Fibroblast of skin of scalp (primary cell): ENCODE data around the gene WDR91.

Experiments
- DNase-seq: peaks from one replicate; pipeline ENCODE4 v3.0.0-alpha.2; 2013

Gene WDR91

GRCh38 chr7:135197906-135198655 lies 13.2 kb downstream of the WDR91 start:
- no peak for DNase-seq

DNA sequence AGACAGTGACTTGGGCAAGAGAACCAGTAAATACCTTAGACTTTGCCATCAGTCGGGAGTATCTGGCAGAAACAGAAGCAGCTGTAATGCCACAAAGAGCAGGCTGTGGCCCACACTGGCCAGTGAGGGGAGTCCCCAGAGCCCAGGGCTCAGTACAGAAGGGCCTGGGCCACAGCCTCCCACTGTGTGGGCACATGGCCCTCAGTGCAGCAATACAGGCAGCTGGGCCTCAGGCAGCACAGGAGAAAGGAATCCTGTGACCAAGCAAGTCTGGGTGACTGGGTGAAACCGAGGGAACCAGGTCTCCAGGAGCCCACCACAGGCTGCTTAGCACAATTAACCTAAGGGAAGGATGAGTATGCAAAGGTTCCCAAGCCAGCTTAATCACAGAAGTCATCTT lies 14.0 kb downstream of the WDR91 start:
- DNase-seq = no peak

GRCh38 chr7:135195968-135196629 lies 15.2 kb downstream of the WDR91 start:
- no peak for DNase-seq

DNA sequence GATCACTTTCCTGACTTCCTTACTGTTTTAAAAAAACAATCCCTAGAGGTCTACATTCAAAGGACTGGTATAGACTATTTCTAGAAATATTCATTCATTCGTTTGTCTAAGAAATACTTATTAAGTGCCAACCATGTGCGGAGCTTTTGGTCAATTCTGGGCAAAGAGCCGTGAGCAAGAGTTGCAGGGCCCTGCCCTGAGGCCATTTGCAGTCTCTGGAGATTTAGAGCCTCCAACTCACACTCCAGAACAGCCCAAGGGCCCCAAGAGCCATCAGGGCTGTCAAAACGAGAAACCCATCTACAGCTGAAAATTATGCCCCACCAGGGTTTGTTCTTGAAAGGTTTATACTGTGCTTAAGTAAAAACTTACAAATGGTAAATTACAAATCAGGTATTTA lies 16.2 kb downstream of the WDR91 start:
- no peak for DNase-seq

DNA sequence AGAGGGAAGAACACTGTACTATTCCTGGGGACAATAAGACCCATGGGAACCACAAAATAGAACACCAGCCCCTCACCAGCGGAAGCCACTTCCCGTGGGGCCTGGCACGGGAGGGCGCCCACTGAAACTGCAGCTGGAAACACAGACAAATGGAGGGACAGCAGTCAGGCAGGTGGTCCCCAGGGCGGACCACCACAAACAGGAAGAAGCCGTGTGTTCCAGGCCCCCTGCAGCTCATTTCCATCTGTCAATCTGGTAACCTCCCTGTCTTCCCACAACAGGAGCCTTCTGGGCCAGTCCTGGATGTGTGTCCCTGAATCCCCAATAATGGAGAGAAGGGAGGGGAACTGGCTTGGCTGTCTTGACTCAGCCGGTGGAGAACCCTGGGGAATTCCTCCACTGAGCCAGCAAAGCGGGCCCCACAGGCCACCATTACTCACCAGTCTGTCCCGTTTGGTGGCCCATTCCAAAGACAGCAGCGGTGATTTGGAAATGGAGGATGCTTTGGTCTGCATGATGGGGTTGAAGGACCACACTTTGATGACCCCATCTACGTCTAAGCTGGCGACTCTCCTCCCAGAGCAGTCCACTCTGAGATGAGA lies 16.7 kb downstream of the WDR91 start:
- DNase-seq = peak; percentile 67

- DNase-seq = peak; percentile 93
Observed at GRCh38 chr7:135193615-135194081, 17.7 kb downstream of the WDR91 start.

DNA sequence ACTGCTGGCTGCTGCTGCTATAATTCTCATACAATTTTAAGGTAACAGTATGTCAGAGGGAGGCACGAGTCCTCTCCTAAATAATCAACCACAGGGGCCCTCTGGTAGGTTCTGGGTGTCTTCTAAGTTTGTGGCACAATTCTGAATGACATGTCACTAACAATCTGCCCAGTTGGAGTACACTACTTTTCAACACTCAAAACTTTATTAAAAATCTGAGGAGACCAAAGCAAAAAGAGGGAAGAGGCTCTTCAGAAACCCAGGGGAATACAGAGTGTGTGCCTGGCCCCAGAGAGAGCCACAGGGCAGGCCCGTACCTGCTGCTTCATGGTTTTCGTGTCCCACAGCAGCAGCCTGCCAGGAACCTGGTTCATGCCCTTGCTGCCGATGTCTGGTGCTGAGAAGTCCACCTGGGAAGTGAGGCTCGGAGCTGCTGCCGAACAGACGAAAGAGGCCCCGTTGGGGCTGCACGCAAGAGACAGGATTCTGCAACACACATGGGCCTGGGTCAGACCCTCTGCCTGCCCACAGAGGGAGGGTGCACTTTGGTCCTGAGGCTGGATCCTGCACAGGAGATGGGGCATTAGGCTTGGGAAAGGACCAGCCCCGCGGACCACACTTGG lies 18.3 kb downstream of the WDR91 start:
- no peak for DNase-seq

DNA sequence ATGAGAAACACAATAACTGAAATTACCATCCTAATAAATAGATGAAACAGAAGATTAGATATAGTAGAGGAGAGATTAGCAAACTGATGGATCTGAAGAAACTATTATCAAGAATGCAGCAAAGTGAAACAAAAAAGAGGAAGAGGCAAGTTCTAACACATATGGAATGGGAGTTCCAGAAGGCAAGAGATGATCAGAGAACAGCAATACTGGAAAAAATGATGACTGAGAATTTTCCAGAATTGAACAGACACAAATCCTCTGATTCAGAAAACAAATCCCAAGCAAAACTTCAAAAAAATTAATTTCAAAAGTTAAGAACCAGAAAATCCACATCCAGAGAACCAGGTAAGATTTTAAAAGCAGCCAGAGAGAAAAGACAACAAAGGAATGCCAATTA lies 20.6 kb downstream of the WDR91 start:
- DNase-seq = no peak

DNA sequence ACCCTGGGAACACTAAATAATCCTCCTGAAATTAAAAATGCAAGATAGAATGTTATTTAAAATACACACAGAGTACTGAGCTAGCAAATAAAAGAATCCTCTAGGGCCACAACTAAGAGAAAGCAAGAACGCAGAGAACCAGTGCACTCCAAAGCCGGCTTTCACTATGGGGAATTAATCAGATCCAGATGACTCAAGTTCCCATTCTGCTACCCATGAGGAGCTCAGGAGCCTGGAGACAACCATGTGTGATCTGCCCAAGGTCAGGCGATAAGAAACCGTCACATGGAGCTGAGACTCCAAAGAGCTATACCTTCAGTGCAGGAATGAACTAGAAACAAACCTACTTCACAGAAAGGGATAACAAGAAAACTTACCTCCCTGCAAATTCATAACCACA lies 21.4 kb downstream of the WDR91 start:
- DNase-seq = peak; percentile 74

DNA sequence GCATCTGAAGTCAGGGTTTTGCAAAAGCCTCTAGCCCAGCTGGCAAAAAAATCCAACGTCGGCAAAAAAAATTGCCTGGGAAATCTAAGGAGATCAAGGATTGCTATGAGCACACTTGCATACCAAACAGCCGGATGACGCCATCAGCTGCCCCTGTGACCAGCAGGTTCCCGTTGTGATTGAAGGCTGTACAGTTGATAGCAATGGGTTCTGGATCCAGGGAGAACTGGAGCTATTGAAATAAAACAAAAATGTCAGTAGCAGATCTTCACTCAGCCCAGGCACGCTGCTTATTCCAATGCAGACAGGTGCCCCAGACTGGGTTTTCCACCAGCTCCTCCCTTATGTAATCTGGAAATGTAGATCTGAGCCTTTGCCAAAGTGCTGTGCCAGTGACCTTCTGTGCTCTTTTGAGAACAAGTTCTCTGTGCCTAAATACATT lies 22.1 kb downstream of the WDR91 start:
- DNase-seq = no peak

DNA sequence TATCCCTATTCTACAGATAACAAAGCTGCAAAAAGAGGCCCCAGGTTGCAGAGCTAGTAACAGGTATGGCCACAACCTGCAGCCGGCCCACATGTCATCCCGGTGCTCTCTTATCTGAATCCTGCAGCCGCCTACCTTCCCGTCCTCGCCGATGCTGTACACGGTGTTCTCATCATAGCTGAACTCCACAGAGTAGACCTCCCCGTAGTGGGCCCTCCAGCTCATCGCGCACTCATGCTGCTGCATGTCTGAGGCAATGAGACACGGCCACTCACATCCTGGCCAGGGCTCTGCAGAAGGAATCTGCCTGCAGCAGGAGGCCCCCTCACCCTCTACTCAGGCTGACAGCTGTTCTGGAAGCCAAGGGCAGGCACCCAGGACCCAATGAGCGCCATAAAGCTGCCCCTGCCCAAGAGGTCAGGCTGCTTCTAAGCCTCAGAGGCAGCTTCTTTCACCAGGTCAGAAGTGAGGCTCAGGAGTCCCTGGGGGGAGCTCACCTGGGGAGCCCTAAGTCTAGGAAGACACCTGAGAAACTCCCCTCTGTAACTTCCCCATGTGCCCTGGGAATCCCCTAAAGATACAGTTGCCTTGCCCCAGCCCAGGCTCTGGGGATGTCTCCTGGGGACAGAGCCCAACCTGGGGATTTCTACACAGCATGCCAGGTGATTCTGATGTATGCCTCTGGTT lies 22.9 kb downstream of the WDR91 start:
- DNase-seq = no peak

DNA sequence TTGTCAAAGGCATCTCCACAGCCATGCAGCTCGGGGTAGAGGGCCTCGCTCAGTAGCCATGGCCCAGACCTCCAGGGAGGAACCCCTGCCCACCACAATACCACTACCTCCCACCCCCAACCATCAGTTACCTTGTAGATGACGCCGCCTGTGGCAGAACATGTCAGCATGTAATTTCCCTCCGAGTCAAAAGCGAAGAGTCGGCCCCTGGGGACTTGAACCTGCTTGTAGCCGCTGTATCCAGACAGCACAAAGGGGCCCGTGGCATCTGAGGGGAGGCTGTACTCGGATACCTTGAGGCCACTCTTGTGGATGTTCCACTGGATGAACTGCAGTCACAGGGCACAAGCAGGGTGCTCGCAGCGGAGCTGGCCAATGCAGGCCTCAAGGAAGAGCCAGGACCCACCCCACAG lies 24.5 kb downstream of the WDR91 start:
- no peak for DNase-seq

DNA sequence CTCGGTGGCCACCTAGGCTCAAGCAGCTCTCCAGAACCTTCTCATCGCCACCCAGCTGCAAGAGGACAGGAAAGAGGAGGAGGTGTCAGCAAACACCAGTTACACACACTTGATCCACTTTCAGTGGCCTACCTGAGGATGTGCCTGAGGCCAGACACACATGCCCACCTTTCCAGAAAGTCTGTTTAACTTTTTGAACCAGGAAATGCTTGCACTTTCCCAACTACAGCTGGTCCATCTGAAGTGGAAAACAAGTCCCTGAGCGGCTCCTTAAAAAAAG lies 25.1 kb downstream of the WDR91 start:
- no peak for DNase-seq

GRCh38 chr7:135185471-135186260 lies 25.7 kb downstream of the WDR91 start:
- no peak for DNase-seq

DNA sequence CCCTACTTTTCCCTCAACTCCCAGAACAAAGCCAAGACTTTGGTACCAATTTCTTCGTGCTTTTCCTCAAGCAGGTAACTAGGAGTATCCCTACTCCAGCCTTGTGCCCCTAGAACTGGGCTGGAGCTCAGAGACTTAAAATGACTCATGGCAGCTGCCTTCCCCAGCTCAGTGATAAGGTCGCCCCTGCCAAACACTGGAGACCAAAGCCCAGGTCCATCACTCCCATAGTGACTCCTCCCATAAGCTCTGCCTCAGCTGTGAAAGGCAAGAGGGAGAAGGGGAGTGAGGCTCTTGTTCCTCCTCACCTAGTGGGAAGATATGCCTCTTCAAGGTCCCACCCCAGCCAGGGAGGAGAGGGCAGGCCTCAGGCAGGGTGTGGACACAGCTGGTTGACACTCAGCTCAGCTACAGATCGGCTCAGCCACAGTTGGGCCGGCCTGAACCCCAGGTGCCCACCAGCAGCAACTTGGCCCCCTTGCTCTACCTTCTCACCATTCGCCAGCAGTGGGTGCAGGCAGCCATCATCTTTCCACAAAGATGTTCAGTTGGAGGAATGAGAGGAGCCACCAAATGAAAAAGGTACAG lies 27.0 kb downstream of the WDR91 start:
- no peak for DNase-seq

GRCh38 chr7:135183478-135183877 lies 27.8 kb downstream of the WDR91 start:
- no peak for DNase-seq

DNA sequence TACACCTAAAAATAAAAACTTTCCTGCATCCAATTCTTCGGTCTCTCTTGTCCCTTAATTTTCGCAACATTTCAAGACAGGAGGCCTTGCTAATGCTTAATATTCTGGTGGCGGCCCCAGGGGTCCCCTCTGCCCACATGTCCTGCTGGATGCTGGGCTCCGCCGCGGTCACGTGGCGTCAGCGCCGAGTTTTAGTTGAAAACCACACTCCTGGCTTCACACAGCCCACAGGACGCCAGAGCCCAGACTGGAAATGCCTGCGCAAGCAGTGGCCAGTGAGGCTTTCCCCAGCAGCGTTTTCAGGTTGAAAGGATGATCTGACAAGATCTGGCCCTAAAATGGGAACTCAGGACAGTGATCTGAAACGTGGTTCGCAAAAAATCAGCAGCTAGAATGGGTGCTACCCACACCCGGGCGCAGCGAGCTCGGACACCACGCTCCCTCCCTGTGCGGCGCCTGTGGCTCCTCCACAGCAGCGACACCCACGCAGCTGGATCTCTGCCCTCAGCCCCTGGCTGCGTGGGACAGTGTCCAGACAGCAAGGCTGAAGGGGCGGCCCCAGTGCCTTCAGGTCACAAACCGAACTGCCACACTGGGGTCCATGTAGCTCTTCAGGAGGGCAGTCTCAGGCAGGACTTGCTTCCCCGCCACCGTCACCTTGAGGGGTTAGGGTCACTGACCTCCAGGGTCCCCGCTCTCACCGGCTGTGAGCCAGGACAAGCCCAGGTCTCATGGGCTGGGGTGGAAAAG lies 29.2 kb downstream of the WDR91 start:
- DNase-seq = no peak

DNA sequence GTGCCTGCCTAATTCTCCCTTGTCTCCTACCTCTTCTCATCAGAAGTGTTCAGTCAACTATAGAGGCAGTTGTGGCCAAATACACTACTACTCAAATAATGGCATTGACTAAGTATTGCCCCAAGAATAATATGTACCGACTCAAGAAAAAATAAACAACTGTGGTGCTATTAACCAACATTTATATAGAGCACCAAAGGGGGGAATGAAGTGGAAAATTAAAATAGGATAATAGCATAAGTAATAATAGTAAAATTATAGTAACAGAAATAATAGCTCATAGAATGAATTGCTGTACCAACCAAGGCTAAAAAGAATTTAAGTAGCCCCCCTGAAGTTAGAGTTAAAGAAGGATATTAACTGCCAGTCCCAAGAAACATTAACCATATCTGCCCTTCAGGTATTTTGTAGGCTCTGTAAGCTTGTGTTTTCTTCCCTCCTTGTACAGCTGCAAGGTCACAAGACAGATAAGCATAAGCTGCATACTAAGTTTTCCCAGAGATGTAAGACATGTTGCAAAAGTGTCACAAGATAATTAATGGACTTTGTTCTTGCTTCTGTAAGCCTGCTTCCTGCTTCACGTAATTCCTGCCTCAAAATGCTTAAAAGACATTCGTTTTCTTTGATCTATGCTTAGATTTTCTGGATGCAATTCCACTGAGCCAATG lies 29.9 kb downstream of the WDR91 start:
- no peak for DNase-seq

GRCh38 chr7:135180122-135180521 lies 31.2 kb downstream of the WDR91 start:
- no peak for DNase-seq

- DNase-seq = no peak
Observed at GRCh38 chr7:135179321-135179925, 31.9 kb downstream of the WDR91 start.
